Stimulated activated CD4-positive, alpha-beta T cell treated with anti-CD3 and anti-CD28 coated beads, Interleukin-1b, Interleukin-23, amount 100 ng/mL, for 48 hours (primary cell): ENCODE data around the gene SALL1.

Experiments
- DNase-seq: peaks from one replicate; pipeline ENCODE4 v3.0.0-alpha.2; 2020

The SALL1 gene

DNA sequence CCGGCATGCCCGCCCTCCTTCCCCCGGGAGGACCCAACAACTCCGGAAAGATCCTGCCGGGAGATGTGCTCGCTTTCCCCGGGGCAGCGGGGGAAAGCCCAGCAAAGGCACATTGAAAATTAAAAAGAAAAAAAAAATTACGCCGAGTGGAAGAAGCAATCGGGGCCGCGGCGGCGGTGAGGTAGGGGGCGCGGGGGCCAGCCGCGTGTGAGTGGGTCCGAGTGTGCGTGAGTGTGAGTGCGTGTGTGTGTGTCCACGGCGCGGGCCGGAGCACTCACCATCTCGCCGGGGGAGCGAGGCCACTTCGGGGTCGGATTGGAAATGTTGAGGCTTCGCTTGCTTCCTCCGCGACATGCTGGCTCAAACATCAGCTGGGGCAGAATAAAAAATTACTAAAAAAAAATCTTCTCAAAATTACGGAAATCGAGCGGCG, at the start of gene SALL1:
TSS of gene SALL1 (minus strand) at position 383 of the 433 bp plus-strand sequence. CDS start at position 354, 29 bp downstream.
- no peak for DNase-seq

- DNase-seq = no peak
These were observed 49.7 kb upstream of the SALL1 start for GRCh38 chr16:51200793-51201192.

DNA sequence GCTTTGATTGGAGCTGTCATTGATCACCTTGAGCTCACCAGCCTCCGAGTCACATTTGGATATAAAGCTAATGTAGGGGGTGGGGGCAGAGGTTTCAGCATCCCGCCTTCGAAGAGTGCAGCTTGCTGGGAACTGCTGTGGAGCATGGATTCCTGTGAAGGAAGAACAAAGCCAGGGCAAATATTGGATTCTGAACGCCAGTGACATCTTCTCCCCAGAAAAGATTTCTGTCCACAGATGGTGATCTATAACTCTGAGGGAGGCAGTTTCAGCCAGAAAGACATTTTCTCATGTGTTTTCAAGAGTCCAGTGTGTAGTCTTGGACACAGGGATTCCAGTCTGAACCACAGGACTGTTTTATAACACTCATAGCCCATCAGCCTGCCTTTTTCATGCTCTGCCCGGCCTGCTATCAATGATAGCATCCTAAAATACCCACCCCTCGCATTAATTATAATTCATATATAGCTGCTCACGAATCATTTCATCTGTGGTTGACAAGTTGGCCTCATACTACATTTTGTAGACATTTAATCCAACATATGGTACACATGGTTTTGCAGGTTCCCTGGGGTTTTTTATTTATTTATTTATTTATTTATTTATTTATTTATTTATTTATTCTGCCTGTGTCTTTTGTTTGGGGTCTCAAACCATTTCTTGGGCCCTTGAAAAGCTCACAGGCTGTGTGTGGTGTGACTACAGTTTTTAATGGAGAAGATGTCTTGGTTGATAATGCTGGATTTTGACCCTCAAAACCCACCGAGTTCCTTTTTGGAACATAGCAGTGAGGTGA, 47.1 kb upstream of the SALL1 start:
- no peak for DNase-seq

- DNase-seq = no peak
These were observed 42.8 kb upstream of the SALL1 start for GRCh38 chr16:51193879-51194278.

GRCh38 chr16:51184702-51185433, 33.8 kb upstream of the SALL1 start:
- DNase-seq = no peak

DNA sequence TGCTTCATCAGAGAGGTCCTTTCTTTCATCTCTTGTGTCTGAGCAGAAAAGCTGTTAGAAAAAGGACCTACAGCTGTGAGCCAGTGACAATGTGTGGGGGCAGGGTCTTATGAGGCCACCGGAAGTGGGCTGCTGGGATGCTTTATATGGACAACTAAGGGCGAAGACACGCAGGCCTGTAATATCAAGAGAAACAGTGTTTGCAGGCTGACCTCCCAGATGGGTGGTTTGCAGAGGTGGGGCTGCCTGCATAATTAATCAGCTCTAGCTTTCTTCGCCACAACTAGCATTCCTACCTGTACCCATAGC, 30.4 kb upstream of the SALL1 start:
- no peak for DNase-seq

GRCh38 chr16:51180719-51181502, 29.8 kb upstream of the SALL1 start:
- DNase-seq = no peak

- no peak for DNase-seq
These were observed 24.0 kb upstream of the SALL1 start for GRCh38 chr16:51175081-51175480.

GRCh38 chr16:51172368-51172767, 21.3 kb upstream of the SALL1 start:
- no peak for DNase-seq

- DNase-seq = no peak
These were observed 17.7 kb upstream of the SALL1 start for GRCh38 chr16:51168755-51169154.

DNA sequence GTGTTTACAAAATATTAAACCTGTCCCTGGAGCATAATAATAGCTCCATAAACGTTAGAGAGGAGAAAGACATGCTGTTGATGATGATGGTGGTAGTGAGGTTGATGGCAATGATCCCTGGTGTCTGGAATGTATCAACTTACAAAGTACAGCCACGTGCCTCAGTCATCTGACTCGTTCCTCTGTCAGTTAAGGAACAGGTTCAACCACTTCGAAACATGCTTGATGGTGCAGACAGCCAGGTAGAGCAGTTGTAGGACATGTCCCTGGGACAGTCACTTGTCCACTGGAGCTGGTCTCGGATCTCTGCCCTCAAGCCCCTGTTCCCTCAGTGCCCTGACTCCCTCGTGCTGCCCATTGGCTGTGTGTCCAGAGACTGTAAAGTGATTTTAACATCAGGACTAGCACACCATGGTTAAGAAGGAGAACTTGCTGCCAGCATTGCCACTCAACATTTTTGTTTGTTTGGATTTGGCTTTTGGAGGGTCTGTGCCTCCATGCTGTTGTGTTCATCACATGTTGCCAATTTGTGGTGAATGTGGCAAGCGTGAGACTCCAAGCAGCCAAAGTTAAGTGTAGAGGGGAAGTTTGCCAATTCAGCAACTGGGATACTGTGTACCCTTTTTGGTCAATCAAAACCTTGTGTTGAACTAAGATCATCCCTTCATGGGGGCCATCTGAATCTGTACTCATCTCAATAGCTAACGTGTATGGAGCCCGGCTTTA, 16.3 kb upstream of the SALL1 start:
- DNase-seq = no peak

GRCh38 chr16:51166541-51166940, 15.5 kb upstream of the SALL1 start:
- no peak for DNase-seq

DNA sequence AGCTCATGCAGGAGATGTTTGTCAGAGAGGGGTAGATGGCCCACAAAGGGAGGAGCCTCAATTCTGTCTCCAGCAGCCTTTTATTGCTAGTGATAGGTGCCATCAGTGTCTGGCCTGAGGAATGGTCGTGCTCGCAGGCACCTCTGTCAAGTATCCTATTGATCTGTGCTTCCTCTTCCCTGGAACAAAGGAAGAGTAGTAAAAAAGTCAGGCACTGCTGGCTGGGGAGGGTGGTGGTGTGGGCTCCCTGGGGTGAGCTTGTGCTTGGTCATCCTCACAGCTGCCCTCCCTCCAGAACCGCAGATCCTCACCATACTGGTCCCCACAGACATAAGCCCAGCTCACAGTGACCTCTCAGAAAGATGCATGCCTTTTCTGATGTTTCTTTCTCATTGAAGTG, 15.0 kb upstream of the SALL1 start:
- no peak for DNase-seq

DNA sequence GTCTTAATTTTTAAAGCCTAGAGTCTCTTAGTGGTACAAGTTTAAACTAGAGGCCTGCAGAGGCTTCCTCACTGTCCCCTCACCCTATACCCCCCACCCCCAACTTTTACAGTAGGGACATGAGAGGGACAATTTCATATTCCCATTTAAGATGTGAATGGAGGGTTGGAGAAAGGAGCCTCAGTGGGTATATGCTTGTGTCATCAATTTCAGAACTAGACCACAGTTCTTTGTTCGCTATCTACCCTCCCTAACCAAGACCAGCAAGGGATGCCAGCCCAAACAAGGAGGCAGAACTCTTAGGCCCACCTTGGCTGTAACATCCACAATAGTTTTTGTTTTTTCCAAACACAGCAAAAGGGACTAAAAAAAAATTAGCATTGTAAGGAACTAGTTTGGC, 14.0 kb upstream of the SALL1 start:
- no peak for DNase-seq

DNA sequence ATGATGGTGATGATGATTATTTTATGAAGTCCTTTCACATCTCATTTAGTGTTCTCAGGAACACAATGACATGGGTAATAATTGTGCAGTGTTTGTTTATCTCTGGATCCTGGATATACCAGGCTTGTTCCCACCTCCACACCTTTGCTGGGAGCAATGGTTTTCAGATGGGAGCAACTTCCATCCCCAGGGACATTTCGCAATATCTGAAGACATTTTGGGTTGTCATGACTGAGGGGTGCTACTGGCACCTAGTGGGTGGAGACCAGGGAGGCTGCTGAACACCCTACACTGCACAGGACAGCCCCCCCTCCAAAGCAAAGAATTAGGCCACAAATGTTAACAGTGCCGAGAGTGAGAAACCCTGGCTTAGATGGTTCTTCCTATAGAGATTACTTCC, 13.5 kb upstream of the SALL1 start:
- no peak for DNase-seq

GRCh38 chr16:51163894-51164566, 13.0 kb upstream of the SALL1 start:
- DNase-seq = no peak

GRCh38 chr16:51163366-51163765, 12.3 kb upstream of the SALL1 start:
- DNase-seq = no peak

DNA sequence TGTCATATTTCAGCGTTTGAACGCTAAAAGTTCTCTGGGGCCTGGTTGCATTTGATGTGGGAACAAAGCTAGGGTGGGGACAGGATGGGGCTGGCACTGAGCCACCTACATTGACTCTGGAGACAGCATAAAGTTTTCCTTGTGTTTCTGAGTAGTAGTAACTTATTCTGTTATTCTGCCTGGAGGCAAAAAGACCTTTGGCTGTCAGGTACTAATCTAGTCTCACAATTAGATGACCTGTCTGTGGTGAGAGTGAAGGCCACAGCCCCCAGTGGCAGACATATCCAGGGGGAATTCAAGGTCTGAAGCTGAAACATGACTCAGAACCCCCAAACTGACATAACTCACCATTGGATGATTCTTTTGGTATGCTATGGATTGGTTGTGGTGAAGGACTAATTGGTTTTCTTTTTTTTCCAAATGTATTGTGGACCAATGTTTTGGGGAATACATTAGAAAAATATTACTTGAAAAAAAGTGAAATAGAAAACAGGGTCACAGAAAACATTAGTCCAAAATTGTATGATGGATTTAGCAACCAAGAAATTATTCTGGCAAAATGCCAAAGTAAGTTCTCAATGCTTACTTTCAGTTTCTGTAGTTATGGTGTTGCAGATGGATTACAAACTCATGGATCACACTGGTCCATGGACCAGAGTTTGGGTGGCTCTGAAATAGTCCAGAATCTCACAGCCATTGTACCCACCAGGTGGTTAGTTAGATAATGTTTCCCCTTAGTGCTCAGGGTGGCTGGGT, 10.5 kb upstream of the SALL1 start:
- DNase-seq = no peak

GRCh38 chr16:51159865-51160264, 8.8 kb upstream of the SALL1 start:
- DNase-seq = no peak

- DNase-seq = no peak
These were observed 8.2 kb upstream of the SALL1 start for GRCh38 chr16:51159296-51159695.

- no peak for DNase-seq
These were observed 6.6 kb upstream of the SALL1 start for GRCh38 chr16:51157698-51158097.

GRCh38 chr16:51156807-51157200, 5.7 kb upstream of the SALL1 start:
- DNase-seq = no peak
